ENCODE data around the gene DNAH3.

The DNAH3 gene

DNA sequence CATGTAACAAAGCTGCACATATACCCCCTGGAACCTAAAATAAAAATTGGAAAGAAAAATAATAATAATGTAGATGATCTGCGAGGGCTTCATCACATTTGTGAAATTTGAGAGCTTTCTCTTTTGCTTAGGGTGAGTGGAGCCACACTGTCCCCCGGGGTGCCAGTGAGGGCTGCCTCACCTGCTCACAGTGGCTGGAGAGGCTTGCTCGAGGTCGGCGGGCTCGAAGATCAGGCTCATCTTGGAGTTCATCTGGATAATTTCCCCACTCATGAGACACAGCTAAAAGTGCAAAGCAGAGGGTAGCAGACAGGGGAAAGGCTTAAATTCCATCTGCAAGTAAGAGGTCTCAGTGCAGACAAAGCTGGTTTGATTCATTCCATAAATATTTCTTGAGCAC, 123.8 kb downstream of the DNAH3 start:
- no peak overlapping the region for H3K4me3 ChIP-seq (replicated peaks; ENCODE audit: low read depth, low read length)
- TF ChIP-seq, protein P1, sequence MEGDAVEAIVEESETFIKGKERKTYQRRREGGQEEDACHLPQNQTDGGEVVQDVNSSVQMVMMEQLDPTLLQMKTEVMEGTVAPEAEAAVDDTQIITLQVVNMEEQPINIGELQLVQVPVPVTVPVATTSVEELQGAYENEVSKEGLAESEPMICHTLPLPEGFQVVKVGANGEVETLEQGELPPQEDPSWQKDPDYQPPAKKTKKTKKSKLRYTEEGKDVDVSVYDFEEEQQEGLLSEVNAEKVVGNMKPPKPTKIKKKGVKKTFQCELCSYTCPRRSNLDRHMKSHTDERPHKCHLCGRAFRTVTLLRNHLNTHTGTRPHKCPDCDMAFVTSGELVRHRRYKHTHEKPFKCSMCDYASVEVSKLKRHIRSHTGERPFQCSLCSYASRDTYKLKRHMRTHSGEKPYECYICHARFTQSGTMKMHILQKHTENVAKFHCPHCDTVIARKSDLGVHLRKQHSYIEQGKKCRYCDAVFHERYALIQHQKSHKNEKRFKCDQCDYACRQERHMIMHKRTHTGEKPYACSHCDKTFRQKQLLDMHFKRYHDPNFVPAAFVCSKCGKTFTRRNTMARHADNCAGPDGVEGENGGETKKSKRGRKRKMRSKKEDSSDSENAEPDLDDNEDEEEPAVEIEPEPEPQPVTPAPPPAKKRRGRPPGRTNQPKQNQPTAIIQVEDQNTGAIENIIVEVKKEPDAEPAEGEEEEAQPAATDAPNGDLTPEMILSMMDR (IDR thresholded peaks at IDR 0.05; ENCODE audit: low read depth, low read length, missing control alignments), result no peak
- DNase-seq (ENCODE audit: extremely low read depth, low read depth), result no peak

DNA sequence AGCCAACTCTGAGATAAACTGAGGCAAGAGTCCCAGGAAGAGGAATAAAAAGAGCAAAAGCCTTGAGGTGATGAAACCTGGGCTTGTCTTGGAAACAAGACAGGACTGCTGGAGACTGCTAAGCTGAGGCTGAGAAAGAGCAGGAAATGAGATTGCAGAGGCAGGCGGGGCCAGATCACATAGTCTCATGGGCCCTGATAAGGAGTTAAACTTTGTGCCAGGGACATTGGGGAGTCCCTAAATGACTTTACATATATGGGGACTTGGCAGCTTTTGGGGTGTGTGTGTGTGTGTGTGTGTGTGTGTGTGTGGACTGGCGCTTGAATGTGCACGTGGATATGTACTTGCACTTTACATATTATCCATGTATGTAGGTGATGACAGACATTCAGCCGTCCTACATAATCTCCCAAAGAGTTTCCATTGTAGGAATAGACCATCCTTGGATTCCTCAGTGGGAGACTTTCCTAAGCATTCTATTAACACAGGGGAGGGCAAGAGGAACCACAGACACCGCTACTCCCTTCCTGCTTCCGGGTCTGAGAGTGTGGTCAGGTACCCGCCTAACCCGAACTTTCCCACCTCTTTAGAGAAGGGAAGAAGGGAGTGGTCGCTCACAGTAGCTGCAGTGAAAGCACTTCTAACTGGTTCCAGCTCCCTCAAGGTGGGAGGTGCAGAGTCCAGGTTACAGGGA, 127.0 kb downstream of the DNAH3 start:
- TF ChIP-seq, protein P1 (IDR thresholded peaks at IDR 0.05; ENCODE audit: low read depth, low read length, missing control alignments), result no peak
- no peak for DNase-seq (ENCODE audit: extremely low read depth, low read depth)
- no peak overlapping the region for H3K4me3 ChIP-seq (replicated peaks; ENCODE audit: low read depth, low read length)

DNA sequence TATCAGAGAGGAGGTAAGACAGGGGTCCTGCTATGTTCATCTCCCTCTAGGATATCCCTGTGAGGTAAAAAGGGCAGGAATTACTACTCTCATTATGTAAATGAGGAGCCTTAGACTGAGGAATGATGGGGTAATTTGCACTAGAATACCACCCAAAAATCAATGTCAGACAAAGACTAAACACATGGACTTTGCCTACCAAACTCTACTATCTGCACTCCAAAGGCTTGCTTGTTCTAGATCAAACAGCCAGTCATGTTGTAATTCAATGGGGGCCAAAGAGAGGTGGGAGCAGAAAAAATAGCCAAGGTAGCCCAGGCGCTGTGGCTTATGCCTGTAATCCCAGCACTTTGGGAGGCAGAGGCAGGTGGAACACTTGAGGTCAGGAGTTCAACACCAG, 129.3 kb downstream of the DNAH3 start:
- H3K4me3 ChIP-seq (replicated peaks; ENCODE audit: low read depth, low read length), result no peak overlapping the region
- no peak for DNase-seq (ENCODE audit: extremely low read depth, low read depth)
- TF ChIP-seq, protein P1 (IDR thresholded peaks at IDR 0.05; ENCODE audit: low read depth, low read length, missing control alignments), result no peak

DNA sequence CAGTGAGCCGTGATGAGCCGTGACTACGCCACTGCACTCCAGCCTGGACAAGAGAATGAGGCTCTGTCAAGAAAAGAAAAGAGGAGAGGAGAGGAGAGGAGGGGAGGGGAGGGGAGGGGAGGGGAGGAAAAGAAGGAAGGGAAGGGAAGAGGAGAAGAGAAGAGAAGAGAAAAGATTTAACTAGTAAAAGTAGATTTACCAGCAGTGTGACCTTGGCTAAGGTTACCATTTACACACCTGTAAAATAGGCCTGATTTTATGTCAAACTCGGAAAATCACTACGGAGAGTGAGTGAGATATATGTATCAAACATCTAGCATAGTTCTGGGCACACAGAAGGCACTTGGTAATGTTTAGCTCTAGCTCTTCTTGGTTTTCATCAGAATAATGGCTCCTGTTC, 140.8 kb downstream of the DNAH3 start:
- H3K4me3 ChIP-seq (replicated peaks; ENCODE audit: low read depth, low read length), result no peak overlapping the region
- no peak for DNase-seq (ENCODE audit: extremely low read depth, low read depth)
- TF ChIP-seq, protein P1 (IDR thresholded peaks at IDR 0.05; ENCODE audit: low read depth, low read length, missing control alignments), result no peak

DNA sequence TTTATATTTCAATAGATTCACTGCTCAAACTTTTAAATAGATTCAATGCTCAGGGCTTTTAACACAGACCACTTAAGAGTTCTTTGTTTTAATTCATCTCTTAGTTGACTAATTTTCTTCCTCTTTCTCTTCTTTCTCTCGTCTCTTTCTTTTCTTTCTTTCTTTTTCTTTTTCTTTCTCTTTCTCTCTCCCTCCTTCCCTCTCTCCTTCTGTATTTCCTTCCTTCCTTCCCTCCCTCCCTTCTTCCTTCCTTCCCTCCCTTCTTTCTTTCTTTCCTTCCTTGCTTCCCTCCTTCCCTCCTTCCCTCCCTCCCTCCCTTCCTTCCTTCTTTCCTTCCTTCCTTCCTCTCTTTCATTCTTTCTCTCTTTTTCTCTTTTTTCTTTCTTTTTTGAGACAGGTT, 145.6 kb downstream of the DNAH3 start:
- no peak overlapping the region for H3K4me3 ChIP-seq (replicated peaks; ENCODE audit: low read depth, low read length)
- TF ChIP-seq, protein P1 (IDR thresholded peaks at IDR 0.05; ENCODE audit: low read depth, low read length, missing control alignments), result no peak
- no peak for DNase-seq (ENCODE audit: extremely low read depth, low read depth)

DNA sequence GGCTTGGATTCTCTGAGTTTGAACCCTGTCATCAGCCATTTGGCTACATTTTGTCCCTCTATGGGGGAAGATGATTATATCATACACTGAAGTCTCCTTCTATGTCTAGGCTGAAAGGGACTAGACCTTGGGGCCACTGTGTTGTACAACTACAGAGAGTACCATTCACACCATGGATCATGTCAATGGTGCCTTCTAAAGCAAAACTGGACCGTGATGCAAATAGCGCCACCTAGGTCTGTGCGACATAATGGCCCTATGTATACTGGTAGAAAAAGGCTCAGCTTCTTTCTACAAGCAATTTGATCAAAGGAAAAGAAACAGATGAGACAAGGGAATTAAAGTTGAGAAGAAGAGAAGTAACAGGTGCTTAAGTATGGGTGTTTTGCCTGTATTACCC, 149.4 kb downstream of the DNAH3 start:
- TF ChIP-seq, protein P1 (IDR thresholded peaks at IDR 0.05; ENCODE audit: low read depth, low read length, missing control alignments), result peak; percentile 68
- DNase-seq (ENCODE audit: extremely low read depth, low read depth), result peak; percentile 11
- H3K4me3 ChIP-seq (replicated peaks; ENCODE audit: low read depth, low read length), result no peak overlapping the region

DNA sequence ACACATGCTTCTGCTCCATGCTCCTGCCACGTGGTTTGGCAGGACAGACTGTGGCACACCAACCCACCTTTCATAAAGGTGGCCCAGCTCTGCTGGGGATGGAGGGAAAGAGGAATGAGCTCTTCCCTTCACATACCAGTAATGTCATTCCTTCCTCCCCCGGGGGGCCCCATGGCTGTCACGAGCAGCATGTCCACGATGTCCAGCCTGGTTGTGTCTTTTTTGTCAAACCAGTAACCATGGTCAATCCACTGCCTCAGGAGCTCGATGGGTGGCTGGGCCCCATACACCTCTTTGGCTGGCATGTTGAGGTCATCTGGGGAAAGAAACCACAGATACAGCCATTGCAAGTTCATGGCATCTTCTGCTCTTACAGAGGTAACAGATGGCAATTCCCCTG, 153.5 kb downstream of the DNAH3 start:
- H3K4me3 ChIP-seq (replicated peaks; ENCODE audit: low read depth, low read length), result no peak overlapping the region
- no peak for DNase-seq (ENCODE audit: extremely low read depth, low read depth)
- TF ChIP-seq, protein P1 (IDR thresholded peaks at IDR 0.05; ENCODE audit: low read depth, low read length, missing control alignments), result no peak

Data from HFF-Myc (cell line).